Measurements from ENCODE around the gene FGFBP2. TPM values are rescaled to one million over a fixed set of nuclear protein-coding genes. Genes with fewer than 3 reads are reported as not detected.
"Not testable (repeated sequence)": the region's sequence is repeated elsewhere in the genome, so short reads cannot be mapped to it uniquely, and the experiment has no call there.

FGFBP2 gene
- total RNA-seq, 1 donor from 2014 or later: 4.8 TPM

- H3K36me3 Mint-ChIP-seq (ENCODE audit: low read depth); H3K27ac Mint-ChIP-seq; DNase-seq (ENCODE audit: low spot score); H3K27me3 Mint-ChIP-seq (ENCODE audit: insufficient read depth); H3K4me1 Mint-ChIP-seq (ENCODE audit: low read depth); intact Hi-C loops (cut with micrococcal nuclease); H3K4me3 Mint-ChIP-seq; H3K9me3 Mint-ChIP-seq: not testable (repeated sequence)
Measured at GRCh38 chr4:15916358-15916757, 46.6 kb downstream of the FGFBP2 start.

DNA sequence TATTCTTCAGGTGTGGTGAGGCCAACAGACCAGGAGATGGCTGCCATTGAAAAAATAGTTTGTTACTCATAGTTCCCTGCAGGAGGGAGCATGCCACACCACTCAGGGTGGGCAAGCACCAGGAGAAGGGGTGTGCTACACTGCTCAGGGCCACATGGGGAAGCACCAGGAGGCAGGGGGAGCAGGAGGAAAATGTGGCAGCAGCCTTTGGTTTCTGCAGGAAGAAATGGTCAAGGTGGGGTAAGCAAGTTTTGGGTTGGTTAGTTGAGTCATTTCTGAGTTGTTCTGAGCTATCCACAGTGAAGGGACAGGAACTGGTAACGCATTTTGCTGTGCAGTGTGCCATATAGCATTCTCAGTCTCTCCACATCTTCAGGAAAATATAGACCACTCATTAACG, 48.2 kb downstream of the FGFBP2 start:
- no peaks in the 10 kb centered on the region for H3K27me3 Mint-ChIP-seq (ENCODE audit: insufficient read depth)

DNA sequence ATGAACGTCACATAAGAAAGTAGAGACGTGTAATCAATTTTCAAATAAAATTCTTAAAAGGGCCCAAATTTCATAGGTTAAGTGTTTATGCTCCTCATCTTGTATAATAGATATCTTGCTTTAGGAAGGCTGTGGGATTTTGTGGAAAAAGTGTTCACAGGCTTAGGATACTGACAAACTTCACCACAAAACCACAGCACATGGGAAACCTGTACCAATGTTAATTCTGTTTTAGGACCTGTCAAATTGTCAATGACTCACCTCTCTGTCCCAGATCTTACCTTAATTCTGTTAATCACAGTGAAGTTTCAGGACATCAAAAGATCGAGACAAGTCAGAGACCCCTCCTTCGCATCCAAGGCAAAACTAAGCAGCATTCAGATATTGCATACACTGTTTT, 48.7 kb downstream of the FGFBP2 start:
- Mint-ChIP-seq H3K9me3 (no peaks in the 10 kb centered on the region), H3K4me3 (no peak overlapping the region), H3K36me3 (ENCODE audit: low read depth) (no peaks in the 10 kb centered on the region), H3K27me3 (ENCODE audit: insufficient read depth) (no peaks in the 10 kb centered on the region), H3K27ac (no peak overlapping the region), H3K4me1 (ENCODE audit: low read depth) (no peaks in the 10 kb centered on the region)
- intact Hi-C loops (cut with micrococcal nuclease): no loop called here
- no peak for DNase-seq (ENCODE audit: low spot score)

More for the DNA sequence above, 48.2 kb downstream of the FGFBP2 start:
- no peak for DNase-seq (ENCODE audit: low spot score)
- Mint-ChIP-seq H3K4me1 (ENCODE audit: low read depth) (no peaks in the 10 kb centered on the region), H3K9me3 (no peaks in the 10 kb centered on the region), H3K27ac (no peak overlapping the region), H3K4me3 (no peak overlapping the region), H3K36me3 (ENCODE audit: low read depth) (no peaks in the 10 kb centered on the region)
- intact Hi-C loops (cut with micrococcal nuclease): no loop called here

DNA sequence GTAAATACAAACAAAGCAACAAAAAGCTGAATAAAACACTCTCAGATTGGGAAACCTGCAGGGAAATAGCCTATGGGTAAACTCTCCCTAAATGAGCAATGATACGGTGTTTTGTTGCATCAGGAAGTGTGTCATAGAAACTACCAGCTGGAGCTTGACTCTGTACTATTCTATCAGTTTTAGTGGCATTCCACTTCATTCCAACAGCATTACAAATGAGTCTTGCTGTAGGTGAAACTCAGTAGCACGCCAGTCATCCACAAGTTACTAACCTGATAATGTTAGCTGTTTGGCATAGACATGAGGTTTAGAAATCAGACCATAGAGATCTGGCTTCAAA, 49.4 kb downstream of the FGFBP2 start:
- H3K4me3 Mint-ChIP-seq: no peak overlapping the region
- H3K36me3 Mint-ChIP-seq (ENCODE audit: low read depth): no peaks in the 10 kb centered on the region
- H3K27me3 Mint-ChIP-seq (ENCODE audit: insufficient read depth): peaks cover under 1% of the 10 kb centered on the region
- no peak overlapping the region for H3K27ac Mint-ChIP-seq
- no peaks in the 10 kb centered on the region for H3K9me3 Mint-ChIP-seq
- H3K4me1 Mint-ChIP-seq (ENCODE audit: low read depth): no peaks in the 10 kb centered on the region
- intact Hi-C loops (cut with micrococcal nuclease): no loop called here
- no peak for DNase-seq (ENCODE audit: low spot score)

GRCh38 chr4:15912961-15913630, 49.9 kb downstream of the FGFBP2 start:
- H3K4me1 Mint-ChIP-seq (ENCODE audit: low read depth): no peaks in the 10 kb centered on the region
- no peak overlapping the region for H3K27ac Mint-ChIP-seq
- peaks cover 2% of the 10 kb centered on the region for H3K27me3 Mint-ChIP-seq (ENCODE audit: insufficient read depth)
- no peak for DNase-seq (ENCODE audit: low spot score)
- no peak overlapping the region for H3K4me3 Mint-ChIP-seq
- no peaks in the 10 kb centered on the region for H3K36me3 Mint-ChIP-seq (ENCODE audit: low read depth)
- H3K9me3 Mint-ChIP-seq: no peaks in the 10 kb centered on the region
- intact Hi-C loops (cut with micrococcal nuclease): no loop called here

DNA sequence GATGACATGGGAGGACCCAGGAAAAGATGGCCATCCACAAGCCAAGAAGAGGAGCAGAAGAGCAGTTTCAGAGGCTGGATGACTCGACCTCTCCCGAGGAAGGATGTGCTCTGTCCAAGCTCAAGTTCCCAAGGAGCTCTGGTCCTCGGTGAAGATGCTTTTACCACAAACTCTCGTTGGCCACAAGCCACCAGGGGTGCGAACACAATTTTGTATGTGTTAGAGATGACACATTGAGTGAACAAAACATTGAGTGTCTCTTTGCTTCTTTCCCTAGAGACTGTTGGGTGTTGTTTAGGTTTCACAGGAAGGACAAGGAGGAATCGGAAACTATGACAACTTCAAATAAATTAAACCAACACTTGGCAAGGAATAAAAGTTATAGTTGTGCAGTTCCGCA, 50.7 kb downstream of the FGFBP2 start:
- no peak for DNase-seq (ENCODE audit: low spot score)
- Mint-ChIP-seq H3K9me3 (no peaks in the 10 kb centered on the region), H3K27ac (no peak overlapping the region), H3K4me1 (ENCODE audit: low read depth) (no peaks in the 10 kb centered on the region), H3K27me3 (ENCODE audit: insufficient read depth) (peaks cover 4% of the 10 kb centered on the region), H3K4me3 (no peak overlapping the region), H3K36me3 (ENCODE audit: low read depth) (no peaks in the 10 kb centered on the region)
- intact Hi-C loops (cut with micrococcal nuclease): no loop called here

Other genes with a start within 250 kb of the FGFBP2 start
- 148 and 152 TPM in 2 replicates for gene CD38, start 184.8 kb downstream of the FGFBP2 start, total RNA-seq
- gene FGFBP1, start 24.4 kb downstream of the FGFBP2 start, total RNA-seq: not detected in 2 replicates
- not detected in 2 replicates for gene PROM1, start 120.8 kb upstream of the FGFBP2 start, total RNA-seq

Measured in activated T-helper 1 cell treated with anti-CD3 and anti-CD28 coated beads, Interleukin-12 subunit alpha, Interleukin-12 subunit beta, Interleukin-2, Interleukin-4 antibody, amounts not matched to agents 30 ng/mL and 10 ng/mL and 1 ng/mL, durations not matched to agents 14 hours and 24 hours and 36 hours (primary cell).